Suppressor macrophage treated with lipopolysaccharide for 1 hour (primary cell): Measurements from ENCODE around the gene LINGO4.
A peak's percentile ranks its signal among the peaks of the same experiment; 100 is the strongest.
"Not testable (repeated sequence)": the region's sequence is repeated elsewhere in the genome, so short reads cannot be mapped to it uniquely, and the experiment has no call there.

Source experiments
- DNase-seq, 3 donors: peaks; one replicate each; pipeline ENCODE4 v3.0.0-alpha.2; 2020 to 2022

Gene LINGO4

GRCh38 chr1:151813271-151813977 lies 8.2 kb upstream of the LINGO4 start:
- no peak for DNase-seq

DNA sequence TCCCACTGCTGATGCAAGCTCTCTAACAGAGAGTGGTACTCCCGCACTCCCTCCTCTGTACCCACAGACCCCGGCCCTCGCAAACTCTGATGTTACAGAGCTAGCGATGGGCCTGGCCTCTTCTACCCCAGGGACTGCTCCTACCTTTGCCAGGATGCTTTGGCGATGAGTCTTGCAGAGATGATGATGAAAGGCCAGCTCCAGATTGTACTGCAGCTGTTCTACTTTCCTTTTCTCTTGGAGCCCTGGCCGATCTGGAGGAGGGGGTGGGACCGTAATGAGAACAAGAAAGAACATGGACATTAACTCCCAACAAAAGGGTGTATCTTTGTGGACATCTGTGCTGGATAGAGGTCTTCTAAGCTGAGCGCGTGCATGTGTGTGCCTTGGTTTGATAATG lies 6.0 kb upstream of the LINGO4 start:
- no peak for DNase-seq

DNA sequence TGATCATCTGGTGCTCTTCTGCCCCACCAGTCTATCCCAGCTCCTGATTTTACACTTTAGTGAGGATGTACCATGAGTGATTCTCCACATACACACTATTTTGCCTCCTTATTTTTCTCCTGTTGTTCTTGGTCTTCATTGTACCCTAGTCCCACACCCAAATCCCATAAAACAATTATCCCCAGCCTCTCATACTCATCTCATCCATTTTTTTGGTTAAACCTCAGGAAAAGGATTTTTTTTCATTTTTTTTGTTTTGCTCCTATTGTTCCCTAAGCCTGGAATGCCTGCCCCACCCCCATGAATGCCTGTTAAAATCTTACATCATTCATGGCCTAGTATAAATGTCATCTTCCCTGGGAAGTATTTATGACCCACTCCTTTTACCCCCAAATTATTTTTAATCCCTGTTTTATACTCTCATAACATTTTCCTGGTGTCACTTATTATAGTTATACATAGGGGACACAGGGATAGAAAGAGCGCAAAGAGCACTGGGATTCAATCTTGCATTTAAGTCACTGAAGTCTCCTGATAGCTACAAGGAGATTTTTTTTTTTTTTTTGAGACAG lies 4.9 kb upstream of the LINGO4 start:
- no peak for DNase-seq

- DNase-seq, result no peak
Observed at GRCh38 chr1:151809290-151809984, 4.2 kb upstream of the LINGO4 start.

GRCh38 chr1:151807766-151808165 lies 2.5 kb upstream of the LINGO4 start:
- peak; percentile 34 to 54 (median 52) for DNase-seq

GRCh38 chr1:151807131-151807530 lies 1.9 kb upstream of the LINGO4 start:
- no peak for DNase-seq

GRCh38 chr1:151806170-151806569 lies 951 bp upstream of the LINGO4 start:
- DNase-seq, result no peak

DNA sequence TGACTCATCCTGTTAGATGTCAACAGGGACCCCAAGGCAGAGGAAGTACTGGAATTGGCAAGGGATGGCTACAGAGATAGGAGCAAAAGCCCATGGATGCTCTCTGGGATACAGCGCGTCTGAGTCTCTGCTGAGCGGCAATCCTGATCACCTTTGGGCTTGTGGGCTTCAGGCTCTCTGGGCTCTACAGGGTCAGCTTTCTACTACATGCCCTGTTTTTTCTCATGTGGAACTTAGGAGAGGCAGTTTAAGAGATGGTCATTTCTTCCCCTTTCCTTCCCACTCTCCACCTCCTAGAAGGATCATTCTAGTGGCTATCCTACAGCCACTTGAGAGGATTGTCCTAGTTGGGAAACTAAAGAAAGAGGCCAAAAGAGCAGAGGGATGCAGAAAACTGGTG lies 1.3 kb downstream of the LINGO4 start:
- no peak for DNase-seq

GRCh38 chr1:151803164-151803563 lies 2.1 kb downstream of the LINGO4 start:
- DNase-seq, result no peak

DNA sequence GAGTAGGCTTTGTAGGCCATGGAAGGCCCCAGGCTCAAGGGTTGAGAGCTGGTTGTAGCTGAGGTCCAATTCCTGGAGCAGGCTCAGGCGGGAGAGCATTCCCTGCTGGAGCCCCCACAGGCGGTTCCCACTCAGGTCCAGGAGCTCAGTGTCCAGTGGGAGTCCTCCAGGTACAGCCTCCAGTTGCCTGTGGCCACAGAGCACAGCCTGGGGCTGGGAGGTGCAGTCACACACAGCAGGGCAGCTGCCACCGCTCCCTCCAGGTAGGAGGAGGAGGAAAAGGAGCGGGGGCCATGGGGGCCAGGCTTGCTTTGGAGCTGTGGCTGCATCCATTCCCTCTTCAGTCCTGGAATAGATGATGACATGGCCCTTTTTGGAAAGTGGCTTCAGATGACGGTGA lies 2.8 kb downstream of the LINGO4 start:
- no peak for DNase-seq

GRCh38 chr1:151801846-151802245 lies 3.4 kb downstream of the LINGO4 start:
- no peak for DNase-seq

DNA sequence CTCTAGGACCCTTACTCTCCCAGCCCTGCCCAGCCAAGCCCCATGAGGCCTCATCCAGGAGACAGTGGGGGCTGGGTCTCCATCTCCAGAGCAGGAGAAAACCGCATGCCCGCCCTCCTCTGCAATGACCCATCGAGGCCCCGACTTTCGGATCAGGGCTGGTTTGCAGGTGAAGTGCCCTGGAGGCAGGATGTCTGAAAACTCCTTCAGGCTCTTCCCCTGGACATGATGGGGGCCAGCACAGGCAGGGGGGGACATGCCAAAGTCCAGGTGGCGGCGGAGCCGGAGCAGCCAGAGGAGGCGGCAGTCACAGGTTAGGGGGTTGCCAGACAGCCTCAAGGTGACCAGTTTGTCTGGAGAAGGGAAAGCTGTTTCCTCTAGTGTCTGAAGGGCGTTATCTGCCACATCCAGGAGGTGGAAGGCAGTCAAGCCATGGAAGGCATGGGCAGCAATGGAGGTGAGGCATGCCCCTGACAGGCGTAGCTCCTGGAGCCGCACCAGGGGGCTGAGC lies 3.9 kb downstream of the LINGO4 start:
- no peak for DNase-seq

GRCh38 chr1:151800830-151801229 lies 4.4 kb downstream of the LINGO4 start:
- no peak for DNase-seq

- DNase-seq, result no peak
Observed at GRCh38 chr1:151799179-151800022, 5.8 kb downstream of the LINGO4 start.

DNA sequence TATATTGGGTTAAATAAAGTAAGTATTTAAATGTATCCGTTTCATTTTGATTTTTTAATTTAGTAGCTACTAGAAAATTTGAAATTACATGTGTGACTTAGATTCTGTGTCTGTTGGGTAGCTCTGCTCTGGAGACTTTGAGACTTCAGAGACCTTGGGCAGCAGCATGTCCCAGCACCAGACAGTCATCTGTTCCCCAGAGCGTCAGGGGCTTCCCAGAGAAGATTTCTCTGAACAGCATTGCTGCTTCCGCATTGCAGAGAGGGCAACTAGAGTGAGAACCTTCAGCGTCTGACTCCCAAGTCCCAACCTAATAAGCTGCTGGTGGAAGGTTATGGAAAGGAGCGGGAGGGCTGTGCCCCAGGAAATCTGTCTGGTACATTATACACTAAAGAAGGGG lies 6.6 kb downstream of the LINGO4 start:
- DNase-seq, result no peak

GRCh38 chr1:151790940-151791651 lies 14.1 kb downstream of the LINGO4 start:
- DNase-seq, result peak; percentile 26 to 56 (median 27)

DNA sequence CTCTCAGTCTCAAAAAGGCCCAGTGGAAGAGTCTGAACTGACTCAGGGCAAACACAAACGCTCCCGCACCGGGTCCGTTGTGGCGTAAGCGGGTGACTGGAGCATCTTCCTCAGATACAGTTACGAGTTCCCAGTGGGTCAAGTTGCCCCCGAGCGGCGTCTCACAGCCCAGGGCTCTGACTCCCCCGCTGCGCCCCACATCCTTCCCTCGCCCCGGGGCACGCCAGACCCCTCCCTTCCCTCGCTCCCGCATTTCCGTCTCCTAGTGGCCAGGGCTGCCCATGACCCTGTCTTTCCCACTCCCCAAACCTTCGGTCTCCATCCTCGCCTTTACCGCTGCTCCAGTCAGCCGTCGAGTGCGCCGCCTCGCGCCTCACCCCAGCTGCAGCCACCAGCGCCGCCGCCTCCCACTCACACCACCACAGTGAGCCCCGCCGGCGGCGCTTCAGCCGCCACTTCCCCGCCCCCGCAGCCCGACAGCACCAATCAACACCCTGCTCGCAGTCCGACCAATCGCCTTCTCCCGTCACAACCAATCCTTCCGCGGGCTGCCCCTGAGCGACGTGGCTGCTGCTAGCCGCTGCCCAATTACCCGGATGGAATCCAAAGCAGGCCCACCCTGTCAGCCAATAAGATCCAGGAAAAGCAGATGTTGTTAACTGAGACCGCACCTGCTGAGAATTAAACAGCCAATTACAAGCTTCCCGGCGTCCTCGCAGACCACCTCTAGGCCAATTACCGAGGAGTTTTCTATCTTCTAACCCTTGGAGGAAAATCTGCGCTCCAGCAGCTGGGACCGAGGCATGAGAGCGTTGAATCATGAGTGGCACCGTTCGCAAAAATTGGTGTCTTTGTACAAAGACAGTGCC lies 14.9 kb downstream of the LINGO4 start, which contains the start of gene TDRKH:
TSS of gene TDRKH (minus strand) at position 430 of the 869 bp plus-strand sequence. CDS start 7,478 bp downstream, outside the sequence.
- DNase-seq, result peak; percentile 99

DNA sequence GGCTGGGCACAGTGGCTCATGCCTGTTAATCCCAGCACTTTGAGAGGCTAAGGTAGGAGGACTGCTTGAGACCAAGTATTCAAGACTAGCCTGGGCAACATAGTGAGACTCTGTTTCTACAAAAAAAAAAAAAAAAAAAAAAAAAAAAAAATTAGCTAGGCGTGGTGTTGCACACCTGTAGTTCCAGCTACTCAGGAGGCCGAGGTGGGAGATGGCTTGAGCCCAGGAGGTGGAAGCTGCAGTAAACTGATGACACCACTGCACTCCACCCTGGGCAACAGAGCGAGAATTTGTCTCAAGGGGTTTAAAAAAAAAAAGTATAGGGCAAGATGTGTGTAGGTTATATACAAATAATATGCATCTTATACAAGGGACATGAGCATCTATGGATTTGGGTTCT lies 17.5 kb downstream of the LINGO4 start:
- no peak for DNase-seq

GRCh38 chr1:151783796-151784195 lies 21.4 kb downstream of the LINGO4 start:
- peak; percentile 35 to 49 (median 43) for DNase-seq

GRCh38 chr1:151782741-151783140 lies 22.5 kb downstream of the LINGO4 start:
- no peak for DNase-seq

DNA sequence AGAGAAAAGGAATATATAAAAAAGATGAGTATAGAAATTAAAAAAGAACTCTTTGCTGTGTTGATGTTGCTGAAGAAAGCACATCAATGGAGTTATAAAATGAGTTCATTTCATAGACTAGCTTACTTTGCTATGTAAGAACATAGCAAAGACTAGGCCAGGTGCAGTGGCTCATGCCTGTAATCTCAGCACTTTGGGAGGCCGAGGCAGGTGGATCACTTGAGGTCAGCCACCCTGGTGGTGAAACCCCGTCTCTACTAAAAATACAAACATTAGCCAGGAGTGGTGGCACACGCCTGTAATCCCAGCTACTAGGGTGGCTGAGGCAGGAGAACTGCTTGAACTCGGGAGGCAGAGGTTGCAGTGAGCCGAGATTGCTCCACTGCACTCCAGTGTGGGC lies 23.2 kb downstream of the LINGO4 start:
- DNase-seq, result not testable (repeated sequence)
